BJ (cell line): ENCODE data around the gene DNA2. TPM values are rescaled to one million over a fixed set of nuclear protein-coding genes. Genes with fewer than 3 reads are reported as not detected.

ENCODE experiments used
- CTCF ChIA-PET: fragments of 350-600 bp; formaldehyde crosslinking; extraction: SDS; loops from one replicate; lab custom pipeline; 2021; ENCODE audit warnings: antibody characterized with exemption, inconsistent platforms; lab: Yijun Ruan, JAX
- POLR2A ChIA-PET: fragments of 300-600 bp; sonication (Branson Sonifier 250); formaldehyde crosslinking; extraction: SDS; loops from one replicate; lab custom pipeline; 2021; ENCODE audit warnings: antibody characterized with exemption; lab: Charles Lee
- DNase-seq: peaks from one replicate; pipeline ENCODE4 v3.0.0-alpha.2; 2011; ENCODE audit warnings: low read depth
- H3K27me3 ChIP-seq: 2 replicates; pipeline ENCODE4 v1.6.0; 2011; ENCODE audit warnings: low read length; ENCODE audit not compliant: control insufficient read depth, insufficient read depth
- H3K36me3 ChIP-seq: 2 replicates; pipeline ENCODE4 v1.5.1; 2011; ENCODE audit warnings: low read length; ENCODE audit not compliant: control insufficient read depth, insufficient read depth
- H3K4me3 ChIP-seq: 2 replicates; pipeline ENCODE4 v1.5.1; 2011; ENCODE audit warnings: low read depth, mild to moderate bottlenecking, control low read depth, low read length
- polyA plus RNA-seq: library from polyadenylated mRNA; depleted of rRNA; stranded (reverse); fragments of >200 nt; gene quantifications from 2 replicates; pipeline ENCODE4 v1.2.3, GENCODE V29; 2011
- TF ChIP-seq, protein P1 (sequence below): IDR thresholded peaks from 2 replicates; pipeline ENCODE4 v1.5.1; 2011; ENCODE audit warnings: low read depth, mild to moderate bottlenecking, control low read depth, inconsistent platforms, low read length, moderate library complexity; ENCODE audit not compliant: insufficient read depth

DNA2 gene
- polyA plus RNA-seq, 1 experiment = 0.74 TPM

DNA sequence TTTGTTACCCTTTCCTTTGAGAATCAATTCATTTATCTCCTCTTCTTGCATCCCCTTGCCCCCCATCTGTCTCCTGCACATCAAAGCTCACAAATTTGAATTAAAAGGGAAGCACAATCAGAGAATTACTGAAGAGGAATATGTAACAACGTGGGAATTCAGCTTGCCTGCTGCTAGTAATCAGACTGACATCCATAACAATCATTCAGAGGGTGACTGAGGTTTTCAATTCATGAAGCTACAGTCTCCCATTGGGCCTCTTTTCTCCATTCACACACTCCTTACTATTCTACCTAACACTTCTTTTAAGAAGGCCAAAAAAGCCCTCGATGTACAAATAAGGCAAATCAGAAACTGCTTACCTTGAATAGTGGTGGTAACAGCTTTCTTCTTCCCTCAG, 24.3 kb upstream of the DNA2 start:
- DNase-seq = no peak
- POLR2A ChIA-PET = no interaction called here
- H3K36me3 ChIP-seq = peaks cover 3% of the 10 kb centered on the region
- TF ChIP-seq, protein P1, sequence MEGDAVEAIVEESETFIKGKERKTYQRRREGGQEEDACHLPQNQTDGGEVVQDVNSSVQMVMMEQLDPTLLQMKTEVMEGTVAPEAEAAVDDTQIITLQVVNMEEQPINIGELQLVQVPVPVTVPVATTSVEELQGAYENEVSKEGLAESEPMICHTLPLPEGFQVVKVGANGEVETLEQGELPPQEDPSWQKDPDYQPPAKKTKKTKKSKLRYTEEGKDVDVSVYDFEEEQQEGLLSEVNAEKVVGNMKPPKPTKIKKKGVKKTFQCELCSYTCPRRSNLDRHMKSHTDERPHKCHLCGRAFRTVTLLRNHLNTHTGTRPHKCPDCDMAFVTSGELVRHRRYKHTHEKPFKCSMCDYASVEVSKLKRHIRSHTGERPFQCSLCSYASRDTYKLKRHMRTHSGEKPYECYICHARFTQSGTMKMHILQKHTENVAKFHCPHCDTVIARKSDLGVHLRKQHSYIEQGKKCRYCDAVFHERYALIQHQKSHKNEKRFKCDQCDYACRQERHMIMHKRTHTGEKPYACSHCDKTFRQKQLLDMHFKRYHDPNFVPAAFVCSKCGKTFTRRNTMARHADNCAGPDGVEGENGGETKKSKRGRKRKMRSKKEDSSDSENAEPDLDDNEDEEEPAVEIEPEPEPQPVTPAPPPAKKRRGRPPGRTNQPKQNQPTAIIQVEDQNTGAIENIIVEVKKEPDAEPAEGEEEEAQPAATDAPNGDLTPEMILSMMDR = no peak
- H3K27me3 ChIP-seq = no peaks in the 10 kb centered on the region
- H3K4me3 ChIP-seq = no peak overlapping the region
- CTCF ChIA-PET = interaction anchor here (0.6 to 1.7 kb wide), 2 partner anchors 13 to 55 kb away, joined by 3 to 4 read pairs; no protein-coding TSS in a partner anchor

DNA sequence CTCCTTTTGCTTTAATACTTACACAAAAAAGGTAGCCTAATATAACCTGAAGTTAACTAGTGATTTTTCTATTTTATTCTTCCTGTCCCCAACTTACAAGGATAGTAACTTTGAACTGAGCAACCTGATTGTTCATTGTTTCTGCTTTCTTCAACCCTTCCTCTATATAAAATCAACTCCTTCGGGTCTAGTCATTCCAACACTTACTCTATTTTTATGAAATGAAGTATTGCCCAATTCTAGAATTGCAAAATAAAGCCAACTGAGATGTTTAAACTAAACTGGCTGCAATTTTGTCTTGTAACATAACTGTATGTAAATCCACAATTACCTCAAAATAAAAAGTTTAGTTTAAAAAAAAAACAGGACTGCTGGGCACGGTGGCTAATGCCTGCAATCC, 20.3 kb upstream of the DNA2 start:
- no peak for DNase-seq
- Histone ChIP-seq H3K27me3 (no peaks in the 10 kb centered on the region), H3K4me3 (no peak overlapping the region), H3K36me3 (peaks cover 1% of the 10 kb centered on the region; the same call in 1 of the 2 replicates)
- TF ChIP-seq, protein P1 = no peak
- ChIA-PET CTCF (no interaction called here), POLR2A (no interaction called here)

GRCh38 chr10:68489919-68490318, 18.1 kb upstream of the DNA2 start:
- Histone ChIP-seq H3K4me3 (no peak overlapping the region), H3K27me3 (no peaks in the 10 kb centered on the region), H3K36me3 (peaks cover 1% of the 10 kb centered on the region)
- TF ChIP-seq, protein P1 = no peak
- POLR2A ChIA-PET = no interaction called here
- no peak for DNase-seq
- CTCF ChIA-PET = no interaction called here

- DNase-seq = no peak
- ChIA-PET CTCF (no interaction called here), POLR2A (no interaction called here)
- H3K27me3 ChIP-seq = no peaks in the 10 kb centered on the region
- H3K4me3 ChIP-seq = no peak overlapping the region
- no peaks in the 10 kb centered on the region for H3K36me3 ChIP-seq
- TF ChIP-seq, protein P1 = no peak
These were observed 2.2 kb upstream of the DNA2 start for GRCh38 chr10:68474021-68474420.

DNA sequence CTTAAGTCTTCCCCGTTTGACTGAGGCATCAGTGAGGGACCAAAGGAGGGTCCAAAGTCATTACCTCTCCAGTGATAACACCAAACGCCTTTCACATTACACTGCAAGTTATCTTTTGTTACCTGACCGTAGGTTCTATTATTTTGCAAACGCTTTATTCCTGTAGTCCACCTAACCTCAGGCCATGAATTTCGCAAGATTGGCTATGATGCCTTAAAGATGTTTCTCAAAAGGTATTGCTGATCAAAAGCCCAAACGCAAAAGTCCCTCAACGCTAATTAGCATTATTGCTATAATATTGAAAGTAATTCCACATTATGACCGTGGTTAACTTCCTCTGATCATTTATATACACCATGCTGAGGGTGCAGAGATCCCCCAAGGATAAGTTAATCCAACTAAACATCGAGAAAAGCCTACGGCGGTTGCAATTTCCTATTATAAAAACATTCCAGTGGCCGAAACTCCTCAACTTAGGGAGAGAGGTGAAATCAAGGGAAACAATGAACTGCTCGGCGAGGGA, 649 bp downstream of the DNA2 start:
- H3K4me3 ChIP-seq = peak overlapping the region; percentile 57
- no peaks in the 10 kb centered on the region for H3K27me3 ChIP-seq
- TF ChIP-seq, protein P1 = no peak
- CTCF ChIA-PET = no interaction called here
- POLR2A ChIA-PET = no interaction called here
- no peaks in the 10 kb centered on the region for H3K36me3 ChIP-seq
- no peak for DNase-seq
